GM19099 (cell line): ENCODE results near the gene PGBD1.
A peak's percentile ranks its signal among the peaks of the same experiment; 100 is the strongest.

ENCODE experiments used
- POLR2A ChIP-seq: IDR thresholded peaks from 3 replicates; pipeline ENCODE4 v1.6.1; 2011; ENCODE audit warnings: low read depth; ENCODE audit not compliant: insufficient read length; ENCODE audit errors: extremely low read depth

The PGBD1 gene

DNA sequence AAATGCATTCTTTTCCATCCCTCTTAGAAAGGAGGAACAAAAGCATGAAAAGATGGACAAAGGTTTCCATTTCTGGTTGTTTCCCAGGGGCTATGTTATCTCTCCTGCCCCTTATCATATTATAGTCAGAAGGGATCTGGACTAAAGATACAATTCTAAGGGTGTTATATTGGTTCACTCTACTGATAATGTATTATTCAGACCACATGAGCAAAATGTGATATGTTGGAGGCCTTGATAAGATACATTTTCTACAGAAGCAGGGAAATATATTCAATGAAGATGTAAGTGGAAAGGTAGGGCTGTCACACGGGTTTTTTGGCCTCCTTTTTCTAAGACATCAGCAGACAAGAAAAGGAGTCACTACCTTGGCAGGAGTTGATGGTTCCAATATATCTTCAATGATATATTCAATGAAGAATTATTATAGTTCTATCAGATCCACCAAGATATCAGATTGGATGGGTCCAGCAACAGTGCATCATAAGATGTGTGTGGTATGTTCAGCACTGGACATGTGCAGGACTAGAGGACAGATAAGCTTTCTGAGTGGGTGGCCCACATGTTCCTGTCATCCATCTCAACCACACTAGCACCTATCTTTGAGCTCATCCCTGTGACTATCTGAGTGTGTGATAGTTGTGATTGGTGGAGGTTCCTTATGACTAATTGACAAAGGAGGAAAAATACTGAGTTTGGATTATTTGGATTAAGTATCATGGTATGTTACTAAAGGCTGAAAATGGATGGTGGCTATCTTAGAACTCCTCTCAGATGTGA is 62.7 kb downstream of the PGBD1 start:
- no peak for TF ChIP-seq POLR2A

DNA sequence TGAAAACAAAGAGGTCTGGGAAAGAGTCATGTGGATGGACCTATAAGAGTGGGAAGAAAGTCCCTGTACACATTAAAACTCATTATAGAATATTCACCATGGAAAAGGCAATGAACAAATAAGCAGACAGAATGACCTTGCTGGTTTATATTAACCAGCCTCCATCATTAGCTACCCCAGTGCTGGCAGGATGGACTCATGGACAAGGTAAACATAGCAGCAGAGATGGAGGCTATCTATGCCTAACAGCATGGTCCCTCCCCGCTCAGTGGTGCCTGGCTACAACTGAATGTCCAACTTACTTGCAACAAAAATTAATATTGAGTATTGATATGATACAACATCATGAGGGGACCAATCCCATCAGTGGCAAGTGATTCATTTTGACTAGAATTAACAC is 63.8 kb downstream of the PGBD1 start:
- no peak for TF ChIP-seq POLR2A

DNA sequence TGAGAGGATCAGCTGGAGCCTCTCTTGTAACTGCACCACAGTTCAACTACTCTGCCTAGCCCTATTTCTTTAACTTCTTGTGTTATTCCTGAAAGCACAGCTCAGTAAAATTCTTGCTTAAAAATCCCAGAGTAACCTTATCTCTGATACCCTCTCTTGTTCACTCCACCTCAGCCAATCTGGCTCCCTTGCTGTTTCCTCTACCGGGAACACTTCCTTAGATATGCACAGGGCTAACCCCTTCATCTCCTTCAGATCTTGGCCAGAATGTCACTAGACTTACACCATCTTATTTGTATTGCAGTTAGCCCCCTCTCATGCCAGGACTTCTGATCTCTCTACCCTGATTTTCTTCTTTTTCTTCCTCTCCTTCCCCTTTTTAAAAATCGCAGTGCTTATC is 65.7 kb downstream of the PGBD1 start:
- no peak for TF ChIP-seq POLR2A

DNA sequence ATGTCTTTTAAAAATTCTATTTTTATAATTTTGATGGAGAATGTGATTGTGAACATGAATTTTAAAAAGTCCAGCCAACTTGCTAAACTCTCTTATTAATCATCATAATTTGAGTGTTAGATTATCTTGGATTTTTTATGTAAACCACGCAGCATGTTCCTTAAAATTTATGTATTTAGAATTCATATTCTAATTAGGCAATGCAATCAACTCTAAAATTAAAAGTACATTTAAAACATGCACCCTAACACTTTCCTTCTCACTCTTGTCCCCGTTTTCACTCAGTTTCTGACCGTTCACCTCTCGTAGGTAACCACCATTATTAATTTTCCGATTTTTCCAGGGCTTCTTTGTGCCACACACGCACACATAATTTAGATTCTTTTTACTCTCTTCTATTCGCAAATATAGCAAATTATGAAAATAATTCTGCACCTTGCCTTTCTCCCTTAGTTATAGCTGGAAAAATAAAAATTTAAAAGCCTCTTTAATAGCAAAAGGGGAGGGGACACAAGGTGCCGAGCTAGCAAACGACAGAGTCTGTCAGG is 68.0 kb downstream of the PGBD1 start:
- TF ChIP-seq POLR2A: no peak

DNA sequence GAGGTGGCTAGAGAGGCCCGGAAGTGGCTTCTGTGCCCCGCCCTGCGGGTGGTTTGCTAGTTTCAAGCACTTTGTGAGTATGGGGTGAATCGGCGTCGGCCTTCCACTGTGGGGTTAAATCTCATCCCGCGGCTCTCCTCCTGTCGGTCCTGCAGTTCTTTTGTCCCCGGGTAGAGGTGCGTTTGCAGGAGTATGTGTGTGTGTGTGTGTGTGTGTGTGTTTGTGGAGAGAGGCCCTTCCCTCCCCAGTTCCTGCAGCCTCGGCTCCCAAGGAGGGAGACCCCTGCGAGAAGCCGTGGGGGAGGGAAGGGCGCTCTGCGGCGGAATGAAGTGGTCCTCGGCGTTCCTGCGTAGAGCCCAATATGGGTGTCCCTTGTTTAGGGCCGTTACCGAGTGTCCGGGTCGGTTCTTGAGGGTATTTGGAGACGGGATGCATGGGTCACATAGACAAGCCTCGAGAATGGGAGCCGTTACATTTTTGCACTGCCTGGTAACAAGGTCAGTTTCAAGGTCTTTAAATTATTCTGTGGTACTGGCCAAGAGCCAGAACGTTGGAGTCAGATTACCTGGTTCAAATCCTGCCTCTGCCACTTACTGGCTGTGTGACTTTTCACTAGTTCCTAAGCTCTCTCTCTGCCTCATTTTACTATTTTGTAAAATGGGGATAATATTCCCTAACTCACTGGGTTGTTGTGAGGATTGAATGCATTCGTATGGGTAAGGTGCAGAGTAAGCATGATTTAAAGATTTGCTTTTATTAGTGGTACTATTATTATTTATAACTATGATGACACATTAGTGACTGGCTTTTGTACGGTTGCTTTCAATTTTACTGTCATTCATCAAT is 68.7 kb downstream of the PGBD1 start, which contains the start of gene ZKSCAN3:
TSS of gene ZKSCAN3 (plus strand) at position 56 of the 846 bp plus-strand sequence. CDS start 9,640 bp downstream, outside the sequence.
- TF ChIP-seq POLR2A: peak; percentile 85

DNA sequence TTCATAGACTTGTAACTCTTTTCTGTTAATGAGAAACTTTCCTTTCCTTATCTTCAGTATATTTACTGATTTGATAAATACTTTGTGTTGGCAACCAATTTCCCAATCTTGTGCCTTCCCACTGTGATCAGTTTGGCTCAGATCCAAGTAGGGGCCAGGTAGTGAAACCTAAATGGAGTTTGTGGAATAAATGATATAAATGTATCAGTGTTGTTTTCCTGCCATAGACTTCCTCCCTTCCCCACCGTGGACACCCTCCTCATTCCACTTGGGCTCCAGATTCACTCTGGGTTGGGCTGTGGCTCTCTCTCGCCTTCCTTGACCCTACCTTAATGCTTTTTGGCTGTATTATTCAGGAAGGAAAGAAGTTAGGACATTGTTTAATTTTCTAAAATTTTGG is 69.7 kb downstream of the PGBD1 start:
- no peak for TF ChIP-seq POLR2A

DNA sequence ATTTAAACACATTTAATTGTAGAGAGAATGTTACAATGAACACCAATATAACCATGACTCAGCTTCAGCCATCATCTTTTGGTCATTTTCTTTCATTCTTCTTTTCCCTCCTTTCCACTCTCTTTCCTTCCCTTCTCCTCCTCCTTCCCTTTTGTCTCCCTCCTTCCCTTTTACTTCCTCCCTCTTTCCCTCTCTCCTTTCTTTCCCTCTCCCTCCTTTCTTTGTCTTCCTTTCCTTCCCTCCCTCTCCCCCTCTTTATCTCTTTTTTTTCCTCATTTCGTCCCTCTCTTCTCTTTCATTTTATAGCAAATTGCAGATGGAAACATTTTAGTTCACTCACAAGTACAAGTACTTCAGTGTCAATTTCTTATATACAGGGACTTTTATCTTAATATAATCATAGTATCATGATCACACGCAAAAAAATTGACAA is 70.1 kb downstream of the PGBD1 start:
- TF ChIP-seq POLR2A: no peak
